GM23248 (cell line): ENCODE results near the gene SOD3.

Experiments used
- EZH2 ChIP-seq: fragments of 200-600 bp; sonication (generic); IDR thresholded peaks from 2 replicates; pipeline ENCODE4 v1.6.1; 2018; ENCODE audit warnings: antibody characterized with exemption, mild to moderate bottlenecking; ENCODE audit not compliant: insufficient read depth, poor library complexity, severe bottlenecking
- EZH2phosphoT487 ChIP-seq: fragments of 200-600 bp; sonication (generic); IDR thresholded peaks from 2 replicates; pipeline ENCODE4 v1.6.1; 2018; ENCODE audit warnings: antibody characterized with exemption, moderate library complexity, mild to moderate bottlenecking, low read depth; ENCODE audit not compliant: insufficient read depth

GRCh38 chr4:24831637-24832036 lies 36.3 kb downstream of the SOD3 start:
- TF ChIP-seq EZH2: no peak
- TF ChIP-seq EZH2phosphoT487: no peak
